Sigmoid colon (tissue), 7 donors: ENCODE data around the gene PPP1R13L. TPM values are rescaled to one million over a fixed set of nuclear protein-coding genes. Genes with fewer than 3 reads are reported as not detected.

Experiments
- DNase-seq: peaks from one replicate; pipeline ENCODE4 v3.0.0-alpha.2; 2019
- H3K27ac ChIP-seq, 4 donors: fragments of 200-600 bp; sonication (generic); one replicate each; pipeline ENCODE4 v1.5.1; 2016 to 2019; ENCODE audit warnings: mild to moderate bottlenecking in 1 of 4
- H3K27me3 ChIP-seq, 3 donors: fragments of 200-600 bp; sonication (generic); one replicate each; pipeline ENCODE4 v1.5.1; 2019; ENCODE audit warnings: mild to moderate bottlenecking in 1 of 3
- H3K36me3 ChIP-seq, 4 donors: fragments of 200-600 bp; sonication (generic); one replicate each; pipeline ENCODE4 v1.5.1; 2016 to 2019
- H3K4me1 ChIP-seq, 4 donors: fragments of 200-600 bp; sonication (generic); one replicate each; pipeline ENCODE4 v1.5.1; 2017 to 2019
- H3K4me3 ChIP-seq, 4 donors: fragments of 200-600 bp; sonication (generic); one replicate each; pipeline ENCODE4 v1.5.1; 2017 to 2019; ENCODE audit warnings: mild to moderate bottlenecking in 2 of 4, moderate library complexity in 1 of 4
- H3K9me3 ChIP-seq, 4 donors: fragments of 200-600 bp in 3 of 4; sonication (generic) in 3 of 4; one replicate each; pipeline versions ENCODE4 v1.5.1 to v1.6.1; 2013 to 2019
- CTCF ChIP-seq, 4 experiments: fragments of 450-650 bp in 3 of 4; fragments of 200-600 bp in 1 of 4; IDR thresholded peaks; one replicate each; pipeline ENCODE4 v1.5.1; 2016 to 2019; ENCODE audit warnings: antibody characterized with exemption in 4 of 4, mild to moderate bottlenecking in 3 of 4, moderate library complexity in 2 of 4
- EP300 ChIP-seq, 4 donors: sonication (generic); formaldehyde crosslinking; IDR thresholded peaks; one replicate each; pipeline ENCODE4 v1.6.1; 2017; ENCODE audit warnings: antibody characterized with exemption in 4 of 4
- POLR2A ChIP-seq, 2 donors: fragments of 450-650 bp; IDR thresholded peaks; one replicate each; pipeline ENCODE4 v1.6.1; 2016; ENCODE audit warnings: antibody characterized with exemption in 2 of 2, mild to moderate bottlenecking in 2 of 2, moderate library complexity in 2 of 2
- POLR2AphosphoS5 ChIP-seq, 4 donors: sonication (generic); formaldehyde crosslinking; IDR thresholded peaks; one replicate each; pipeline ENCODE4 v1.6.1; 2017; ENCODE audit warnings: antibody characterized with exemption in 4 of 4
- WGBS, 2 donors: extraction: QIAGEN DNeasy Blood & Tissue Kit; methylation state at CpG; one replicate each; pipeline ENCODE4 v1.1.7; 2013; 5-methylcytosine and 5-hydroxymethylcytosine counted together
- intact Hi-C: fragments of 100-400 bp; cut with DNase I; formaldehyde crosslinking; loops from one replicate; pipeline ENCODE4 v1.15.1; 2023
- polyA plus RNA-seq, 3 donors: library from polyadenylated mRNA; stranded (reverse); fragments of 200-250 nt; gene quantifications; one replicate each; pipeline ENCODE4 v1.2.3, GENCODE V29; 2013
- total RNA-seq, 4 donors: library from RNA; depleted of rRNA; stranded (reverse); fragments of >200 nt; gene quantifications; one replicate each; pipeline ENCODE4 v1.1.0, GENCODE V29; 2016
- donor health status: healthy with polysubstance abuse.
- donor health status: Bipolar disorder and iron deficiency.
- donor health status: healthy.

The PPP1R13L gene
- total and polyA plus RNA-seq, 7 donors = 5.8 to 34.0 (median 9.4) TPM

GRCh38 chr19:45440873-45441654, 36.2 kb upstream of the PPP1R13L start:
- DNase-seq = no peak
- H3K4me3 ChIP-seq = no peak overlapping the region
- no peak for TF ChIP-seq POLR2AphosphoS5 (IDR thresholded peaks at IDR 0.05)
- TF ChIP-seq EP300 (IDR thresholded peaks at IDR 0.05) = no peak
- no peak for TF ChIP-seq CTCF (IDR thresholded peaks at IDR 0.05)
- TF ChIP-seq POLR2A (IDR thresholded peaks at IDR 0.05) = no peak
- no peaks in the 10 kb centered on the region for H3K27me3 ChIP-seq
- intact Hi-C loops = no loop called here
- H3K27ac ChIP-seq = peak overlapping the region; percentile 93 to 96 (median 94)
- H3K36me3 ChIP-seq = no peaks in the 10 kb centered on the region
- H3K4me1 ChIP-seq = peaks cover 0 to 36% (median 32%) of the 10 kb centered on the region in 4 donors
- no peaks in the 10 kb centered on the region for H3K9me3 ChIP-seq
- WGBS, 2 donors = 88% methylated on average over 9 of the region's 9 CpGs

GRCh38 chr19:45440259-45440638, 35.4 kb upstream of the PPP1R13L start:
- H3K4me3 ChIP-seq = peak overlapping the region; percentile 55 to 71 (median 66)
- H3K27ac ChIP-seq = peak overlapping the region; percentile 93 to 96 (median 94)
- no peak for DNase-seq
- H3K4me1 ChIP-seq = peaks cover 0 to 36% (median 32%) of the 10 kb centered on the region in 4 donors
- WGBS, 2 donors = 63 to 67% methylated on average over 9 of the region's 9 CpGs
- TF ChIP-seq EP300 (IDR thresholded peaks at IDR 0.05) (no peak), POLR2A (IDR thresholded peaks at IDR 0.05) (no peak), POLR2AphosphoS5 (IDR thresholded peaks at IDR 0.05) (no peak), CTCF (IDR thresholded peaks at IDR 0.05) (no peak)
- H3K36me3 ChIP-seq = no peaks in the 10 kb centered on the region
- intact Hi-C loops = no loop called here
- no peaks in the 10 kb centered on the region for H3K27me3 ChIP-seq
- no peaks in the 10 kb centered on the region for H3K9me3 ChIP-seq

- H3K4me3 ChIP-seq = peak overlapping the region; percentile 55 to 71 (median 66)
- DNase-seq = peak; percentile 95
- TF ChIP-seq CTCF (IDR thresholded peaks at IDR 0.05) (peak; percentile 91 to 100 (median 94)), POLR2AphosphoS5 (IDR thresholded peaks at IDR 0.05) (peak; percentile 22 to 62 (median 42)), EP300 (IDR thresholded peaks at IDR 0.05) (peak in 2 of 4 donors; percentile 30 to 44), POLR2A (IDR thresholded peaks at IDR 0.05) (no peak)
- intact Hi-C loops = loop anchor here (1.0 to 10.0 kb wide), 2 partner anchors 39 to 145 kb away; partner anchors contain the start of gene OPA3
- peaks cover 0 to 31% (median 28%) of the 10 kb centered on the region in 4 donors for H3K4me1 ChIP-seq
- H3K27me3 ChIP-seq = no peaks in the 10 kb centered on the region
- H3K36me3 ChIP-seq = no peaks in the 10 kb centered on the region
- no peaks in the 10 kb centered on the region for H3K9me3 ChIP-seq
- 0 to 1% methylated on average over 78 of the region's 78 CpGs for WGBS, 2 donors
- peak overlapping the region; percentile 93 to 96 (median 94) for H3K27ac ChIP-seq
Measured at GRCh38 chr19:45439569-45440258, 34.8 kb upstream of the PPP1R13L start.

- DNase-seq = no peak
- no peaks in the 10 kb centered on the region for H3K9me3 ChIP-seq
- peak overlapping the region; percentile 93 to 96 (median 94) for H3K27ac ChIP-seq
- peaks cover 0 to 26% (median 23%) of the 10 kb centered on the region in 4 donors for H3K4me1 ChIP-seq
- peak overlapping the region; percentile 55 to 71 (median 66) for H3K4me3 ChIP-seq
- TF ChIP-seq EP300 (IDR thresholded peaks at IDR 0.05) (no peak), POLR2AphosphoS5 (IDR thresholded peaks at IDR 0.05) (no peak), POLR2A (IDR thresholded peaks at IDR 0.05) (no peak), CTCF (IDR thresholded peaks at IDR 0.05) (no peak)
- intact Hi-C loops = loop anchor here (1.0 to 10.0 kb wide), 2 partner anchors 39 to 146 kb away; partner anchors contain the start of gene OPA3
- no peaks in the 10 kb centered on the region for H3K36me3 ChIP-seq
- H3K27me3 ChIP-seq = no peaks in the 10 kb centered on the region
- WGBS, 2 donors = 27 to 32% methylated on average over 10 of the region's 10 CpGs
Measured at GRCh38 chr19:45439190-45439568, 34.3 kb upstream of the PPP1R13L start.
